Activated CD4-positive, alpha-beta T cell treated with anti-CD3 and anti-CD28 coated beads for 4 hours (primary cell): Measurements from ENCODE around the gene VIL1.

Source experiments
- DNase-seq, 2 donors: peaks; one replicate each; pipeline ENCODE4 v3.0.0-alpha.2; 2020

Gene VIL1

DNA sequence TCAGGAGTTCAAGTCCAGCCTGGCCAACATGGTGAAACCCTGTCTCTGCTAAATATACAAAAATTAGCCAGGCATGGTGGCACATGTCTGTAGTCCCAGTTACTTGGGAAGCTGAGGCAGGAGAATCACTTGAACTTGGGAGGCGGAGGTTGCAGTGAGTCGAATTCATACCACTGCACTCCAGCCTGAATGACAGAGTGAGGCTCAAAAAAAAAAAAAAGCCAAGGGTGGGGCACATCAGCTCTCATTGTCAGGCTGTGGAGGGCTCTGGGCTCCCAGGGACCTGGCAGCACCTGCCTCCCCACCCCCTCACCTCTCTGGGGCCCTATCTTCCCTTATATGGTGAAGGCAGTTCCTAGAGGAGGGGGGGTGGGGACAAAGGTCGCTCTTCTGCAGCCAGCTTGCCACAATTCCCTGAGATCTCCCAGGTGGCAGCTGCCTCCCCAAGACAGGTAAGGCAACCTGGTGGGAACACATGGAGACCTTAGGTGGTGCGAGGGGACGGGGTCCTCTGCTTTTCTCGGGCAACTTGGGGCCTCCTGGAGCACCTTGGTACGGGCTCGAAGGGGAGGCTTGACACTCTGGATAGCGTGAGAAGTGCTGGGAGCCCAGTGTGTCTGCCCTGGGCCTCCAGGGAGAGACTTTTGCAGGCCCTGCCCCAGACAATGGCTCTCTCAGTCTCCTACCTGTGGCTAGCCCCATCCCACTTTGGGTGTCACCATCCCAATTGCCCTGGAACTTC lies at the start of gene VIL1:
Gene VIL1 (plus strand): TSS at position 407 of the 742 bp plus-strand sequence. CDS start 4,656 bp downstream, outside the sequence.
- no peak for DNase-seq

GRCh38 chr2:218369330-218369729 lies 49.6 kb upstream of the VIL1 start:
- DNase-seq = no peak

- no peak for DNase-seq
Observed at GRCh38 chr2:218370410-218371063, 48.4 kb upstream of the VIL1 start.

- no peak for DNase-seq
Observed at GRCh38 chr2:218371983-218372350, 47.0 kb upstream of the VIL1 start.

DNA sequence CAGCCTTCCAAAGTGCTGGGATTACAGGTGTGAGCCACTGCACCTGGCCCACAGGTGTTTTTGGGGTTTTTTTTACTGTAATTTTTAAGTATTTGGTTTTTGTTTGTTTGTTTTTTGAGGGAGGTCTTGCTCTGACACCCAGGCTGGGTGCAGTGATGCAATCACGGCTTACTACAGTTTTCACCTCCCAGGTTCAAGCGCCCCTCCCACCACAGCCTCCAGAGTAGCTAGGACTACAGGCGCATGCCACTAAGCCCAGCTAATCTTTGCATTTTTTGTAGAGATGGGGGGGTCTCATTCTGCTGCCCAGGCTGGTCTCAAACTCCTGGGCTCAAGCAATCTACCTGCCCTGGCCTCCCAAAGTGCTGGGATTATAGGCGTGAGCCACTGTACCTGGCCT lies 44.1 kb upstream of the VIL1 start:
- no peak for DNase-seq

DNA sequence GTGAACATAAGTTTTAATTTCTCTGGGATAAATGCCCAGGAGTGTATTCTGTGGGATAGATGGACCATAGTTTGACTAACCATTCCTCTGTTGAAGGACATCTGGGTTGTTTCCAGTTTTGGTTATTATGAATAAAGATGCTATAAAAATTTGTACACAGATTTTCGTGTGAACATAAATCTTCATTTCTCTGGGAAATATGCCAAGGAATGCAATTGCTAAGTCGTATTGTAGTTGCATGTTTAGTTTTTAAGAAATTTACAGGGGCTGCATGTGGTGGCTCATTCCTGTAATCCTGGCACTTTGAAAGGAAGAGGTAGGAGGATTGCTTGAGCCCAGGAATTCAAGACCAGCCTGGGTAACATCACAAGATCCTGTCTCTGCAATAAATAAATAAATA lies 43.7 kb upstream of the VIL1 start:
- DNase-seq = no peak

DNA sequence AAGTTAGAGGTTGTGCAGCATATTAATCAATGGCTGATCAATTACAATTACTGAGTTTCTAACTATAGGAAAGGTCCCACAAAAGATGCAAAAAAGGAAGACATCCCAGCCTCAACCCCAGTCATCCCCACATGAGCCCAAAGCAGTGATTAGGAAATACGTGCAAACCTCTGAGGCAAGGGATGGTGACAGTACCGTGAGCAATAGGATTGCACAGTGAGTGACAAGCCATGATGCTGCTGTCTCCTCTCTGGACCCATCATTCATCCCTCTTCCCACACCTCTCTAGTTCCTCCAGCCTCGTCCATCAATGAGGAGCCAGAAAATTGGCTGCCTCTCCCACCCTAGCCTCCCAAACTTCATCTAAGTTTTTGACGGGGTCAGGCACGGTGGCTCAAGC lies 40.9 kb upstream of the VIL1 start:
- DNase-seq = no peak

GRCh38 chr2:218381916-218382366 lies 37.0 kb upstream of the VIL1 start, which contains the start of gene SLC11A1:
Gene SLC11A1 (plus strand): TSS chr2:218382273. CDS start chr2:218382369, 96 bp downstream.
- DNase-seq = no peak

DNA sequence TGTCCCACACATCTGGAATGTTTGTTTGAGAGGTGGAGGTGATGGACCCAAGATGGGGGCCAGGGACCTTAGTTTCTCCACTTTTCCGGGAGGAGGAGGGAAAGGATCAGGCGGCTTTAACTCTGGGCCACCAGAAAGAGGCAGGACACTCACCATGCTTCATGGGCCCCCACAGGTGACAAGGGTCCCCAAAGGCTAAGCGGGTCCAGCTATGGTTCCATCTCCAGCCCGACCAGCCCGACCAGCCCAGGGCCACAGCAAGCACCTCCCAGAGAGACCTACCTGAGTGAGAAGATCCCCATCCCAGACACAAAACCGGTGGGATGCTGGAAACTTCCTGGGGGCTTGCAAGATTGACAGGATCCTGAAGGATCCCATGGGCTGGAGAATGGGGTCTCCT lies 36.1 kb upstream of the VIL1 start:
- no peak for DNase-seq

GRCh38 chr2:218383892-218384519 lies 34.9 kb upstream of the VIL1 start:
- DNase-seq = no peak

DNA sequence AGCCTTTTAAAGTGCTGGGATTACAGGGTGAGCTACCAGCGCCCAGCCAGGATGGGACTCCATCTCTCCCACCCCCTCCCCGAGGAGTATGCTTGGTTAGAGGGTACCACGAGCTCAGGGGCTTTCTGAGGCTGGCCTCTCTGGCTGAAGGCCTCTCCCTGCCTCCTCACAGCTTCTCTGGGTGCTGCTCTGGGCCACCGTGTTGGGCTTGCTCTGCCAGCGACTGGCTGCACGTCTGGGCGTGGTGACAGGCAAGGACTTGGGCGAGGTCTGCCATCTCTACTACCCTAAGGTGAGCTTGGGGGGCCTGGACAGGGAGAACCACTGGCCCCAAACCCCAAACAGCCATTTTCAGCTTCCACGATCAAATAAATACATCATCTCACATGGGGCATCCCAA lies 33.9 kb upstream of the VIL1 start:
- no peak for DNase-seq

DNA sequence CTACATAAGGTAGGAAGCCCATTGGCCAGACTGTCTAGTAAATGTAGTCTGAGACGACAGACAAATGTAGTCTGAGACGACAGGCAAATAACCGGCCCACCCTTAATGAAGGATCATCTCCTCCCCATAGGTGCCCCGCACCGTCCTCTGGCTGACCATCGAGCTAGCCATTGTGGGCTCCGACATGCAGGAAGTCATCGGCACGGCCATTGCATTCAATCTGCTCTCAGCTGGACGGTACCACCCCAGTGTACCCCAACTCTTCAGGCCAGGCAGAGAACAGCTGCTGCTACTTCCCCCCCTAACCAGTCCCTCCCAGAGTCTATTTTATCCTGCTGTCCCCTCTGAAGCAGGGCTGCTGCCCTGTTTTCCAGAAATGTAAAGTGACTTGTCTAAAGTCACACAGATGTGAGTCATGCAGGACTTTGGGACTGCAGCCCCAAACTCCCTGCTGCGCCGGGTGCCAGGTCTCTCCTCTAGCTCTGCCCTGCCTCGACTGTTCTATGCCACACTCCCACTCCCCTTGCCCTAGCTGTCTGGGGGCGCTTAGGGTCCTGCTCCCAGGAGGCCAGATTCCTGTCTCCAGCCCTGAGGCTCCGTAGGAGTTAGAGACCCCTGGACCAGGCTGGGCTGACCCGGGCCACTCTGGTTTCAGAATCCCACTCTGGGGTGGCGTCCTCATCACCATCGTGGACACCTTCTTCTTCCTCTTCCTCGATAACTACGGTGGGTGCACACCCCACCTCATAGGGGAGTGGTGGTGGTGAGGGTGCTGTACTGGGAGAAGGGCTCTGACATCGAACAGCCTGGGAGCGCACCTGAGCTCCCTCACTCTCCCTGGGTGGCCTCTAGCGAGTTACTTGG lies 32.2 kb upstream of the VIL1 start:
- no peak for DNase-seq

DNA sequence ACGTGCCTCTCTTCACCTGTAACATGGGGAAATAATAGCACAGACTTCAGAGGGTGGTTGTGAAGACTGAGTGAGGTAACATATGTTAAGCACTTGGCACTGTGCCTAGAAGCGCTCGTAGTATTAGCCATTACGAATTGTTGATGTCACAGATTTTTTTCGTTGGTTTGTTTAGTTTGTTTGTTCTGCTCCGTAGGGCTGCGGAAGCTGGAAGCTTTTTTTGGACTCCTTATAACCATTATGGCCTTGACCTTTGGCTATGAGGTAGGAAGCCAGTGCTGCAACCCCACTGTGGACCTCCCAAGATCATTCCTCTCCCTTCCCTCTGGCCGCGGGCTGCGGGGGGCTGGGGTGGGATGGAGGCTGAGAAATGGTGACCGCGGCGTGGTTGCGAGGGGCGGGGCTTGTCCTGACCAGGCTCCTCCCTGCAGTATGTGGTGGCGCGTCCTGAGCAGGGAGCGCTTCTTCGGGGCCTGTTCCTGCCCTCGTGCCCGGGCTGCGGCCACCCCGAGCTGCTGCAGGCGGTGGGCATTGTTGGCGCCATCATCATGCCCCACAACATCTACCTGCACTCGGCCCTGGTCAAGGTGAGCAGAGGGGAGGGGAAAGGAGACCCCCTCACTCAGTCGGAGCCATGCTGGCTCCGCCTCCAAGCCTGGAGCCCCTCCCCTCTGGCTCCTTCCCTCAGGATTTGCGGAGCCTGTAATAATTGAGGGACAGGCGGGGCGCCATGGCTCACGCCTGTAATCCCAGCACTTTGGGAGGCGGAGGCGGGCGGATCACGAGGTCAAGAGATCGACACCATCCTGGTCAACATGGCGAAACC lies 31.3 kb upstream of the VIL1 start:
- DNase-seq = no peak

DNA sequence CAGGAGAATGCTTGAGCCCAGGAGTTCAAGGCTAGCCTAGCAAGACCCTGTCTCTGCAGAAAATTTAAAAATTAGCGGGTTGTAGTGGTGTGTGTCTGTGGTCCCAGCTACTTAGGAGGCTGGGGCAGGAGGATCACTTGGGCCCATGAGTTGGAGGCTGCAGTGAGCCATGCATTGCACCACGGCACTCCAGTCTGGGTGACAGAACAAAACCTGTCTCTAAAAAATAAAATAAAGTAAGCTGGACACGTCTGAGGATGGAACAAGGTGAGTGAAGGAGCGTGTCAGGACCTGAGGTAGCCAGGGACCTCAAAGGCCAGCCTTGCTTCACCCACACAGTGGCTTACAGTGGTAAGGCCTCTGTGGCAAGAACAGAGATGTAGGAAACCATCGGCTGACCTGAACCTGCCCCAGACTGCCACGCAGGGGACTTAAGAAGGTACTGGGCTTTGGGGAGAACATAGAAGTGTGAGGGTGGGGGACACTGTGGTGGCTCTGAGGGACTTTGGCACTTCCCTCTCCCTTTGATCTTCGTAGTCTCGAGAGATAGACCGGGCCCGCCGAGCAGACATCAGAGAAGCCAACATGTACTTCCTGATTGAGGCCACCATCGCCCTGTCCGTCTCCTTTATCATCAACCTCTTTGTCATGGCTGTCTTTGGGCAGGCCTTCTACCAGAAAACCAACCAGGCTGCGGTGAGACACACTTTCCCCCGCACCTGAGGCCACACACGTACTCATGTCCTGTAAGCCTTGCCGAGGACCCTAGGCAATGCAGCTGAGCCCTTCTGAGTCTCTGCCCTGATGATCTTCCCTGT lies 29.4 kb upstream of the VIL1 start:
- DNase-seq = no peak

DNA sequence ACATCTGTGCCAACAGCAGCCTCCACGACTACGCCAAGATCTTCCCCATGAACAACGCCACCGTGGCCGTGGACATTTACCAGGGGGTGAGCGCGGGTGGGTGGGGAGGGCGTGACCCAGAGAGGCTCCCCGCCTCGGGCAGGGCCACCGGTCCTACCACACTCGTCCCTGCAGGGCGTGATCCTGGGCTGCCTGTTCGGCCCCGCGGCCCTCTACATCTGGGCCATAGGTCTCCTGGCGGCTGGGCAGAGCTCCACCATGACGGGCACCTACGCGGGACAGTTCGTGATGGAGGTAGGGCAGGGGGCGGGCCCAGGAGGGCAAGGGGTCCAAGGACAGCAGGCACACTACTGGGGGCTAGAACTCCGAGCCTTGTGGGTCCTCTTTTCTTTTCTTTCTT lies 27.7 kb upstream of the VIL1 start:
- DNase-seq = no peak

- DNase-seq = no peak
Observed at GRCh38 chr2:218392459-218392858, 26.5 kb upstream of the VIL1 start.

DNA sequence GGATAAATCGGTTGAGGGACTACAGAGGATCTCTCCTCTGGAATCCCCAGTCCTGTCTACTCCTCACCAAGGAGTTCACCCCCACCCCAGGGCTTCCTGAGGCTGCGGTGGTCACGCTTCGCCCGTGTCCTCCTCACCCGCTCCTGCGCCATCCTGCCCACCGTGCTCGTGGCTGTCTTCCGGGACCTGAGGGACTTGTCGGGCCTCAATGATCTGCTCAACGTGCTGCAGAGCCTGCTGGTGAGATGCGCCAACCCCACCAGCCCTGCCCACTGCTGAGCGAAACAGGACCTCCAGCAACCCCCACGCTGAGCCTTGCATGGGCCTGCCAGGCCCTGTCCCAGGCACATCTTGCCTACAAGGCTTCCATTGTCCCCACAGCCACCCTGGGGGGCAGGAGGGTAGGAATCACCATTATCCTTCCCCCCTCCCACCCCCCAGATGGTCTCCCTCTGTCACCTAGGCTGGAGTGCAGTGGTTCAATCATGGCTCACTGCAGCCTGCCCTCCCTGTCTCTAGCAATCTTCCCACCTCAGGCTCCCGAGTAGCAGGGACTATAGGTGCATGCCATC lies 25.9 kb upstream of the VIL1 start:
- DNase-seq = no peak

GRCh38 chr2:218393750-218394290 lies 25.1 kb upstream of the VIL1 start:
- no peak for DNase-seq

DNA sequence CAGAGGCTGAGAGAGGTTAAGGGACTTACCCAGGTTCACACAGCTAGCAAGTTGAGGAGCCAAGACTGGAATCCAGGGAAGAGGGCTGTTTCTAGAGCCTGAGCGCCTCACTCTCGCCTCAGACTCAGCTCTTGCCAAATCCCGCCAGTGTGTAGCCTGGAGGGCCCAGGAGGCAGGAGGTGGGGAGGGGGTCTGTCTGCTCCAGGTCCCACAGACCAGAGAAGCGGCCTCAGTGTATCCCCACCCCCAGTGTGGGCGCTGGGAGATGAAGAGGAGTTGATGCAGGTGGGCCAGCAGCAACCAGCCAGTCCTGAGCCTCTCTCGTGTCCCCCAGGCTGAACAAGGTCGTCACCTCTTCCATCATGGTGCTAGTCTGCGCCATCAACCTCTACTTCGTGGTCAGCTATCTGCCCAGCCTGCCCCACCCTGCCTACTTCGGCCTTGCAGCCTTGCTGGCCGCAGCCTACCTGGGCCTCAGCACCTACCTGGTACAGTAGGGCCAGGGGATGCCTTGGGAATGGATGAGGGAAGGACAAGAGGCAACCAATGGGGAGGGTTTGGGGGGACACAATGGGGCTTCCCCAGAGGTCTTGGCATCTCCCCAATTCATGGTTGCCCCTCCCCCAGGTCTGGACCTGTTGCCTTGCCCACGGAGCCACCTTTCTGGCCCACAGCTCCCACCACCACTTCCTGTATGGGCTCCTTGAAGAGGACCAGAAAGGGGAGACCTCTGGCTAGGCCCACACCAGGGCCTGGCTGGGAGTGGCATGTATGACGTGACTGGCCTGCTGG lies 24.4 kb upstream of the VIL1 start:
- DNase-seq = no peak

DNA sequence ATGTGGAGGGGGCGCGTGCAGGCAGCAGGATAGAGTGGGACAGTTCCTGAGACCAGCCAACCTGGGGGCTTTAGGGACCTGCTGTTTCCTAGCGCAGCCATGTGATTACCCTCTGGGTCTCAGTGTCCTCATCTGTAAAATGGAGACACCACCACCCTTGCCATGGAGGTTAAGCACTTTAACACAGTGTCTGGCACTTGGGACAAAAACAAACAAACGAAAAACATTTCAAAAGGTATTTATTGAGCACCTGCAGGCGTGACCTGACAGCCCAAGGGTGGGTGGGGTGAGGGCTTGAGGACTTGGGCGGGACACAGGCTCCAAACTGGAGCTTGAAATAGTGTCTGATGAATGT lies 23.9 kb upstream of the VIL1 start:
- no peak for DNase-seq
